ENCODE data around the gene NRGN. TPM values are rescaled to one million over a fixed set of nuclear protein-coding genes. Genes with fewer than 3 reads are reported as not detected.
A peak's percentile ranks its signal among the peaks of the same experiment; 100 is the strongest.

NRGN gene
- total RNA-seq, 6 experiments from 2014 or later, result 0.43 to 4.6 (median 1.4) TPM; not detected in 1

- TF ChIP-seq POLR2A (IDR thresholded peaks at IDR 0.05), result no peak
- no peak for TF ChIP-seq CTCF (IDR thresholded peaks at IDR 0.05)
- Histone ChIP-seq H3K27me3 (peaks cover 0 to 25% of the 10 kb centered on the region in 2 donors), H3K27ac (no peak overlapping the region), H3K4me1 (peaks cover 0 to 19% (median 2%) of the 10 kb centered on the region in 4 donors), H3K4me3 (no peak overlapping the region), H3K36me3 (no peaks in the 10 kb centered on the region), H3K9me3 (no peaks in the 10 kb centered on the region)
- WGBS (ENCODE audit: insufficient coverage, low coverage, low lambda C conversion rate, missing lambda C conversion rate), result 60% methylated on average over 3 of the region's 3 CpGs
- intact Hi-C loops (cut with DNase I), result no loop called here
- no peak for ATAC-seq
- DNase-seq, result no peak
These were observed 17.6 kb downstream of the NRGN start for GRCh38 chr11:124757320-124757719.

- DNase-seq (peak in 2 of 3 donors; percentile 74 to 78), ATAC-seq (peak; percentile 60 to 68 (median 62))
- no peak overlapping the region for H3K4me3 ChIP-seq
- intact Hi-C loops (cut with DNase I), result no loop called here
- TF ChIP-seq CTCF (IDR thresholded peaks at IDR 0.05), result peak; percentile 48 to 56 (median 51)
- no peak for TF ChIP-seq POLR2A (IDR thresholded peaks at IDR 0.05)
- peaks cover 0 to 29% (median 5%) of the 10 kb centered on the region in 4 donors for H3K4me1 ChIP-seq
- H3K27ac ChIP-seq, result peak overlapping the region in 2 of 3 donors; percentile 47 to 59
- 5% methylated on average over 25 of the region's 53 CpGs for WGBS (ENCODE audit: insufficient coverage, low coverage, low lambda C conversion rate, missing lambda C conversion rate)
- H3K27me3 ChIP-seq, result peaks cover 0 to 25% of the 10 kb centered on the region in 2 donors
- no peaks in the 10 kb centered on the region for H3K36me3 ChIP-seq
- H3K9me3 ChIP-seq, result no peaks in the 10 kb centered on the region
These were observed 18.9 kb downstream of the NRGN start for GRCh38 chr11:124758355-124759265.

- peaks cover 0 to 25% of the 10 kb centered on the region in 2 donors for H3K27me3 ChIP-seq
These were observed 19.8 kb downstream of the NRGN start for GRCh38 chr11:124759266-124760204.

More at GRCh38 chr11:124759266-124760204, 19.8 kb downstream of the NRGN start:
- TF ChIP-seq POLR2A (IDR thresholded peaks at IDR 0.05), result peak; percentile 16
- TF ChIP-seq CTCF (IDR thresholded peaks at IDR 0.05), result no peak
- Histone ChIP-seq H3K36me3 (no peaks in the 10 kb centered on the region), H3K9me3 (no peaks in the 10 kb centered on the region), H3K27ac (peak overlapping the region; percentile 59 to 87 (median 67)), H3K4me3 (peak overlapping the region; percentile 53 to 55 (median 54)), H3K4me1 (peaks cover 0 to 29% (median 5%) of the 10 kb centered on the region in 4 donors)
- ATAC-seq (peak; percentile 52 to 75 (median 54)), DNase-seq (peak in 1 of 3 donors; percentile 72)
- 65% methylated on average over 2 of the region's 52 CpGs for WGBS (ENCODE audit: insufficient coverage, low coverage, low lambda C conversion rate, missing lambda C conversion rate)
- intact Hi-C loops (cut with DNase I), result loop anchor here (5.0 kb wide), 1 partner anchor 87 kb away; the partner anchor contains the start of genes SIAE (in 2 of the 2) and SPA17 (in 2 of the 2)
